ENCODE data around the gene KIRREL2. TPM values are rescaled to one million over a fixed set of nuclear protein-coding genes. Genes with fewer than 3 reads are reported as not detected.

Gene KIRREL2
- total and polyA plus RNA-seq, 9 of the 15 experiments (the other 6 are each of a cell fraction or from before 2014, with no cell fraction given), result 0.01 to 0.12 (median 0.09) TPM; not detected in 4

- TF ChIP-seq ZBTB7A (IDR thresholded peaks at IDR 0.05; ENCODE audit: borderline replicate concordance, control insufficient read depth, low read depth, low read length) (peak; percentile 72; the same call in 1 of the 2 replicates), SREBF2 (CRISPR knock-in tag; IDR thresholded peaks at IDR 0.05) (no peak), CBX1 (IDR thresholded peaks at IDR 0.05; ENCODE audit: low read depth) (peak; percentile 95), CHD4 (IDR thresholded peaks at IDR 0.05; ENCODE audit: insufficient read depth, insufficient replicate concordance, low read depth, low read length, poor library complexity, severe bottlenecking) (peak; percentile 89), ZNF449 (CRISPR knock-in tag; IDR thresholded peaks at IDR 0.05) (no peak), HDAC2 (IDR thresholded peaks at IDR 0.05) (peak; percentile 93), ZNF232 (CRISPR knock-in tag; IDR thresholded peaks at IDR 0.05) (no peak), ZNF584 (CRISPR knock-in tag; IDR thresholded peaks at IDR 0.05; ENCODE audit: low read depth) (no peak), TSC22D4 (tag; IDR thresholded peaks at IDR 0.05) (no peak), NBN (IDR thresholded peaks at IDR 0.05; ENCODE audit: low read depth) (no peak), BHLHE40 (IDR thresholded peaks at IDR 0.05; ENCODE audit: low read length) (no peak), GMEB1 (CRISPR knock-in tag; IDR thresholded peaks at IDR 0.05) (no peak), CREM (IDR thresholded peaks at IDR 0.05; ENCODE audit: low read depth) (peak; percentile 94), FOXA3 (CRISPR knock-in tag; conservative IDR thresholded peaks at IDR 0.05 in 1 of 2, IDR thresholded peaks at IDR 0.05 in 1 of 2) (0 out of 4 replicates have a peak, but pooled peaks of 1 of the 2 experiments have one; percentile 18), ZBTB2 (IDR thresholded peaks at IDR 0.05) (no peak), HMGXB4 (CRISPR knock-in tag; IDR thresholded peaks at IDR 0.05) (no peak), SNIP1 (IDR thresholded peaks at IDR 0.05; ENCODE audit: low read depth) (no peak), EP400 (IDR thresholded peaks at IDR 0.05) (no peak), VEZF1 (CRISPR knock-in tag; IDR thresholded peaks at IDR 0.05) (peak; percentile 82)
These were observed 52.4 kb downstream of the KIRREL2 start (continued) for GRCh38 chr19:35908973-35909683.
